Measurements from ENCODE around the gene SCNN1B. TPM values are rescaled to one million over a fixed set of nuclear protein-coding genes. Genes with fewer than 3 reads are reported as not detected.

The SCNN1B gene
- total RNA-seq, 1 donor from 2014 or later: 4.4 TPM

- DNase-seq (ENCODE audit: low spot score): peak; percentile 77
These were observed 17.9 kb downstream of the SCNN1B start for GRCh38 chr16:23319861-23320615.

GRCh38 chr16:23320693-23321092, 18.6 kb downstream of the SCNN1B start:
- peak; percentile 59 for DNase-seq (ENCODE audit: low spot score)

GRCh38 chr16:23321206-23321875, 19.2 kb downstream of the SCNN1B start:
- peak; percentile 74 for DNase-seq (ENCODE audit: low spot score)

DNA sequence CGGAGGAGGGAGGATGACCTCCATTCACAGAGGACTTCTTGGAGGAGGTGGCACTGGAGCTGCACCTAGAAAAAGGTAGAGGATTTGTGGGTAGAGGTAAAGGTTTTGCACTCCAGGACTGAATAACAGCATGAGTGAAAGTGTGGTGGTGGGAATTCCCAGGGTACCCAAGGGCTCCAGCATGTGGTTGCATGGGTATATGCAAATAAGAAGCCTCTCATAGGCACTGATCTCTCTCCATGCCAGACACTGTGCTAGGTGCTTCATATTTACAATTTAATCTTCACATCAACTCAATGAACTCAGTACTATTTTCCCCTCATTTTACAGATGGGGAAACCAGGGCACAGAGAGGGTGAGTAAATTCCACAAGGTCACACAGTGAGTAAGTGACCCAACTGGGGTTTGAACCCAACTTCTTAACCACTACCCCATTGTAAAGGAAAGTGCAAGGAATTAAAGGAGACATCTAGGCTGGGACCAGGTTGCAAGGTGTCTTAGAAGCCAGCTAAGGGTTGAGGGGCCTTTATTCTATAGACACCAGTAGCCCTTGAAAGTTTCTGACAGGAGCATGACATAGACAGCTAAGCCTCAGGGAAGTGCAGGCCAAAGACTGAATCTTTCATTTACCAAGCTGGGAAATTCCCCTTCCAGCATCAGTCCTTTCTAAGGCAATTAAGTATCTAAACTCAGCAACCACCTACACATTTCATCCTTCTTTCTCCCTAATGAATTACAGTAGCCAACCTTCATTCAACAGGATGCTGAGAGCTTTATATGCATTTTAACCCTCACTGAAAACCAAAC, 21.3 kb downstream of the SCNN1B start:
- DNase-seq (ENCODE audit: low spot score): no peak

- DNase-seq (ENCODE audit: low spot score): no peak
These were observed 22.6 kb downstream of the SCNN1B start for GRCh38 chr16:23324727-23325126.

DNA sequence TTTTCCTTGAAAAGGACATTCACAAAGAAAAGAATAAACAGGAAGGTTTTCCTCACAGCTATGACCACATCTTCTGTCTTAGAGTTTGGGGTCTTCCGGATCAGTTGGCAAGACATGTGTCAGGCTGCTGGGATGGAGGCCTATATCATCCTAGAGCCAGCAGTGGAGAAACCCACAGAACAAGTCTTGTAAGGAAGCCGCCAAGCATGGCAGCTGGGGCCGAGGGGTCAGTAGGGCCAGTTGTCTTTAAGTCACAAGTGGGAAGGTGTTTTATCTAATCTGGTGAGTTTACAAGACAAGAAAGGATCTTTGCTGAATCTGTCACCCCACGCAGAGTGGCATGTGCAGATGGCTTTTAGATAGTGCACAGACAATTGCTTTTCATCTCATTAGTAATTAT, 25.7 kb downstream of the SCNN1B start:
- DNase-seq (ENCODE audit: low spot score): no peak

DNA sequence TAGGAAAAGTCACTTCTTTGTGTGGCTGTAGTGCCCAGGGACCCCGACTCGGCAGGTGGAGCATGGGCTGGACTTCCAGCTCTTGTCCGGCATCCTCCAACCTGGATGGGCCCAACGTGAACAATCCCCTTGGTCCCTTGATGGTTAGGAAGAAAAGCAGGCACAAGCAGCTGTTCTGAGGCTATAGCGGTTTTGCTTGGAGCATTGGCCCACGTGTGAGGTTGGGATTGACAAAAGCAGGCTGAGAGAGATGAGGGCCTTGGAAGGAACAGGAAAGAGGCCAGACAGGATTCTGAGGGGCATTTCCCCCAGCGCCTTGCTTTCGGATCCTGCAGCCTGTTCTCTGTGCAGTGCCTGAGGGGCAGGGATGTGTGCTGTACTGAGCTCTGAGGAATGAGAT, 28.1 kb downstream of the SCNN1B start:
- DNase-seq (ENCODE audit: low spot score): no peak

- DNase-seq (ENCODE audit: low spot score): no peak
These were observed 28.6 kb downstream of the SCNN1B start for GRCh38 chr16:23330583-23331249.

- DNase-seq (ENCODE audit: low spot score): no peak
These were observed 31.0 kb downstream of the SCNN1B start for GRCh38 chr16:23333034-23333579.

GRCh38 chr16:23333831-23334456, 31.8 kb downstream of the SCNN1B start:
- no peak for DNase-seq (ENCODE audit: low spot score)

DNA sequence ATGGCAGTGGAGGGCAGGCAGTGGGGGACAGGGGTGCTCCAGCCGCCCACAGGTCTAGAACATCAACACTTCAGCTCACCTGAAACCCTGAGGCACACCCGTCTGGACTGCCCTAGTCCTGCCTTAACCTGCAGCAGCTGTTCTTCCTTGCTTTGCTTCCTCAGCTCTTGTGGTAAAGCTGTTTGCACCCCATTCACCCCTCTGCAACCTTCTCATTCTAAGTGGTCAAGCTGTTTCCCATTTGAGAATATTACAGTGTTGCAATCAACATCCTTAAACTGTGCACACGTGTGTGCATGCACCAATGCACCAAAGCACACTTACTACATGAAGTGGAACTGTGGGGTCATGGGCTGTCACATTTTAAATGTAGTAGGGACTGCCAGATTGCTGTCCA, 32.4 kb downstream of the SCNN1B start:
- no peak for DNase-seq (ENCODE audit: low spot score)

DNA sequence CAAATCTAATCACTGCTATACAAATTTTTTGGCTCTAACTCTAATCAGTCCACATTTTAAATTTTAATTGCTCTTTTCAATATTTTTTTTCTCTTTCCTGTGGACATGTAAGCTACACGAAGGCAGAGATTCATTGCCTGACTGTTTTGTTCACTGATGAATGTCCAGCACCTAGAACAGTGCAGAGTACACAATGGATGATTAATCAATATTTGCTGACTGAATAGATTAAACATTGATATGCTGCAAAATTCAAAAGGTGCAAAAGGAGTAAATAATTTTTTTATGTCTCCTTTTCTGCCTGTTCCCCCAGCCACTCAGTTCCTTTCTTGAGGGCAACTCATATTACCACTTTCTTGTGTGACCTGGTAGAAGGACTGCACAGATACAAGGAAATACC, 32.8 kb downstream of the SCNN1B start:
- no peak for DNase-seq (ENCODE audit: low spot score)

- DNase-seq (ENCODE audit: low spot score): no peak
These were observed 35.9 kb downstream of the SCNN1B start for GRCh38 chr16:23337836-23338550.

- DNase-seq (ENCODE audit: low spot score): no peak
These were observed 37.7 kb downstream of the SCNN1B start for GRCh38 chr16:23339787-23340186.

DNA sequence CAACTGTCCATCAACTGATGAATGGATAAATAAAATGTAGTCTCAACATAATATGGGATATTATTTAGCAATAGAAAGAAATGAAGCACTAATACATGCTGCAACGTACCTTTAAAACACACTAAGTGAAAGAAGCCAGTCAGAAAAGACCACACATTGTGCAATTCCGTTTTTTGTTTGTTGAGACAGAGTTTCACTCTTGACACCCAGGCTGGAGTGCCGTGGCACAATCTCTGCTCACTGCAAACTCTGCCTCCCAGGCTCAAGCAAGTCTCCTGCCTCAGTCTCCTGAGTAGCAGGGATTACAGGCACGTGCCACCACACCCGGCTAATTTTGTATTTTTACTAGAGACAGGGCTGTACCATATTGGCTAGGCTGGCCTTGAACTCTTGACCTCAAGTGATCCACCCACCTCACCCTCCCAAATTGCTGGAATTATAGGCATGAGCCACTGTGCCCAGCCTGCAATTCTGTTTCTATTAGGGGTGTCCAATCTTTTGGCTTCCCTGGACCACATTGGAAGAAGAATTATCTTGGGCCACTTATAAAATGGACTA, 40.1 kb downstream of the SCNN1B start:
- DNase-seq (ENCODE audit: low spot score): no peak

GRCh38 chr16:23343643-23344612, 41.8 kb downstream of the SCNN1B start:
- DNase-seq (ENCODE audit: low spot score): no peak

DNA sequence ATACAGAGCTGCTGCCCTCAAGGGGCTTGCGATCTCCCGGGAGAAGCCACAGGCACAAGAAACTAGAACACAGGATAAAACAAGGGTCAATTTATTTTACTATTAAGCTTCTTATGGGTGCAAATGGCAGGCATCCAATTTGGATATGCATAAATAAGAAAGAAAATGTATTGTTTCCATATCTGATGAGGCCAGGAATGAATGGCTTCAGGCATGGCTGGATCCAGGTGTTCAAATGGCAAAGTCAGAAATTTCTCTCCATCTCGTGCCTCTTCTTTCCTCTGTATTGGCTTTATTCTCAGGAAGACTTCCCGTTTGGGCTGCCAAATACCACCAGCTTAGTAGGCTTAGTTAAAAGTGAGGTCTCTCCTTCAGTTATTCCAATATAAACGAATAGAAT, 43.1 kb downstream of the SCNN1B start:
- no peak for DNase-seq (ENCODE audit: low spot score)
